Mammary epithelial cell (primary cell): ENCODE results near the gene MAST4.

Experiments
- EZH2 ChIP-seq: IDR thresholded peaks from 2 replicates; pipeline ENCODE4 v1.6.1; 2012; ENCODE audit warnings: low read length, inconsistent platforms, borderline replicate concordance
- TF ChIP-seq, protein P1 (sequence below), 2 donors: IDR thresholded peaks in 1 of 2; conservative IDR thresholded peaks in 1 of 2; 2 replicates each; pipeline ENCODE4 v1.5.1; 2011 to 2012; ENCODE audit warnings: inconsistent platforms in 2 of 2, low read length in 2 of 2, mild to moderate bottlenecking in 2 of 2, control low read depth in 1 of 2, low read depth in 1 of 2; ENCODE audit not compliant: insufficient read depth in 1 of 2; ENCODE audit errors: extremely low read depth in 1 of 2

- TF ChIP-seq, protein P1, sequence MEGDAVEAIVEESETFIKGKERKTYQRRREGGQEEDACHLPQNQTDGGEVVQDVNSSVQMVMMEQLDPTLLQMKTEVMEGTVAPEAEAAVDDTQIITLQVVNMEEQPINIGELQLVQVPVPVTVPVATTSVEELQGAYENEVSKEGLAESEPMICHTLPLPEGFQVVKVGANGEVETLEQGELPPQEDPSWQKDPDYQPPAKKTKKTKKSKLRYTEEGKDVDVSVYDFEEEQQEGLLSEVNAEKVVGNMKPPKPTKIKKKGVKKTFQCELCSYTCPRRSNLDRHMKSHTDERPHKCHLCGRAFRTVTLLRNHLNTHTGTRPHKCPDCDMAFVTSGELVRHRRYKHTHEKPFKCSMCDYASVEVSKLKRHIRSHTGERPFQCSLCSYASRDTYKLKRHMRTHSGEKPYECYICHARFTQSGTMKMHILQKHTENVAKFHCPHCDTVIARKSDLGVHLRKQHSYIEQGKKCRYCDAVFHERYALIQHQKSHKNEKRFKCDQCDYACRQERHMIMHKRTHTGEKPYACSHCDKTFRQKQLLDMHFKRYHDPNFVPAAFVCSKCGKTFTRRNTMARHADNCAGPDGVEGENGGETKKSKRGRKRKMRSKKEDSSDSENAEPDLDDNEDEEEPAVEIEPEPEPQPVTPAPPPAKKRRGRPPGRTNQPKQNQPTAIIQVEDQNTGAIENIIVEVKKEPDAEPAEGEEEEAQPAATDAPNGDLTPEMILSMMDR (conservative IDR thresholded peaks at IDR 0.05 in 1 of 2, IDR thresholded peaks at IDR 0.05 in 1 of 2; ENCODE audit: extremely low read depth in 1 of 2, insufficient read depth in 1 of 2, low read depth in 1 of 2, low read length in 2 of 2), result no peak
- no peak for TF ChIP-seq EZH2
These were observed 363.5 kb downstream of the MAST4 start for GRCh38 chr5:66959653-66960052.
